GM18520 (cell line): Measurements from ENCODE around the gene SLC22A14.
"Not testable (repeated sequence)": the region's sequence is repeated elsewhere in the genome, so short reads cannot be mapped to it uniquely, and the experiment has no call there.

Experiments
- ATAC-seq: cut with Tn5 transposase; IDR thresholded peaks from one replicate; pipeline ENCODE4 v1.9.1; 2021; ENCODE audit not compliant: unreplicated experiment

The SLC22A14 gene

DNA sequence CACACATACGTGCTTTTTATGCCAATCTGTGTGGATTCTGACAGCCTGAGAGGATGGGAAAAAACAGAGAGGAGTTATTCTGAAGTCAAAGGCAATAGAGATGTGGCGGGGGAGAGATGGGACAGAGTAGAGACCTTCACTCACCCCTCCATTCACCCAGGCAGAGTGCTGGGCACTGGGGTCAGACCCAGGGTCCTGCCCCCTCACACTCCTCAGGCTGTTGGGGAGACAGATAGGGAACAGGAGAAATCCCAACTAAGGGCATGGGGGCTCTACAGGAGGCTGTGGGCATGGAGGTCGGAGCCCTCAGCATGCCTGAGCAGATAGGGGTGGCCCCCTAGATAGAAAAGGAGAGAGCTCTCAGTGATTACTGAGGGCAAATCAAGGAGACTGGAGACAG, 30.3 kb downstream of the SLC22A14 start:
- no peak for ATAC-seq

- no peak for ATAC-seq
Observed at GRCh38 chr3:38313263-38313662, 31.2 kb downstream of the SLC22A14 start.

- ATAC-seq, result no peak
Observed at GRCh38 chr3:38313695-38314094, 31.6 kb downstream of the SLC22A14 start.

DNA sequence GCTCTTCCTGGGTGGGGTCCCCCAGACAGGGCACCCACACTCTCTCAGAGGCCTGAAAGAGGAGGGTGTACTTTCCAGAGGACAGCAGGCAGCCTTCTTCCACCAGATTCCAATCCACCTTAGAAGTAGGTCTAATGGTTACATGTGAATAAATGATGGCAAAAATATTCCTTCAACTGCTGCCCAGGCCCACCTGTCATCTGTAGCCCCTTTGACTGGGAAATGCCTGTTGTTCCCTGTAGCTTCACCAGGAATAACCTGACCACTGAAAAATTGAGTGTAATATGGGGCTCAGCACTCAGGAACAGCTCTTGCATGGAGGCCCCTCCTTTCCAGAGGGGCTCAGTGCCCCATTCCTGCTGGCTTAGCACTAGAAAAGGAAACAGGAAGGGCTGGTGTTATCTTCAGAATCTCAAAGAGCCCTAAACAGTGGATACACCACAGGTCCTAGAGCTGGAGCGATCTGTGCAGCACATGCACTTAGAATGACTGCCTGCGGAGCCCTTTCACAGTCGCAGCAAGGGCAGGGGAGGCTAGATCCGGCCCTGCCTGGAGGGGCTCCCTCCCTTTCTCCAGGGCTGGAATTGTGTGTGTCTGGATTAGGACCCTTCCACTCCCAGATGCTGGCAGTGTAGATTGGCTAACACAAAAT, 32.1 kb downstream of the SLC22A14 start:
- ATAC-seq, result no peak

DNA sequence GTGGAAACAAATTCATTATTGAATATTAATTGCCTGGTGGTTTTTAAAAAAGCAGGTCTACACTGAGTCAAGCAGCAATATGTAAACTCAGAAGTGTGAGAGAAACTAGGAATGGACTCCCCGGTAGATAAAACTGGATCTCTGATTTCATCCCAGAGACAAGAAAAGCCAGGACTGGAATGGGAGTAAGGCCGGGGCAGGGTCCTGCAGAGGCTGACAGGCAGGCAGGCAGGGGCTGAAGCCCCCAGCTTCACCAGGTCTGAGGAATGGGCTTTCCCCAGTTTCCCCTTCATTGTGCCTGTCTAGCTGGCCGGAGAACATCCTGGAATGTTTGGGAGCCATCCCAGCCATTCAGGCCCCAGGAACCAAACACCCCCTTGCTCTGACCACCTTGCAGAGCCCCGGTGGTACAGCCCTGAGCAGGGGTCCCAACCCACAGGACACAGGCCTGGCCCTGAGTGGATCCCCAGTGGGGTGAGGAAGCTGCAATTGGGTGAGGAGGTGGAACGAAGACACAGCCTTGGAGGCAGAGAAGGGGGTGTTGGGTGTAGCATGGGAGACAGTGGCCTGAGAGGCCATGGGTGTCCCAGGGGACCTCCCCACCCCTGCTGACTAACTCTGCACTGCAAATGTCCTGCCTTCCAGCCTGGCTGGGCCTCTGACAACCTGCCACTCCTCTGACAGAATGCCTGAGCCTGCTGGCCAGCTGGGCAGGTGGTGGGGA, 32.8 kb downstream of the SLC22A14 start:
- no peak for ATAC-seq

DNA sequence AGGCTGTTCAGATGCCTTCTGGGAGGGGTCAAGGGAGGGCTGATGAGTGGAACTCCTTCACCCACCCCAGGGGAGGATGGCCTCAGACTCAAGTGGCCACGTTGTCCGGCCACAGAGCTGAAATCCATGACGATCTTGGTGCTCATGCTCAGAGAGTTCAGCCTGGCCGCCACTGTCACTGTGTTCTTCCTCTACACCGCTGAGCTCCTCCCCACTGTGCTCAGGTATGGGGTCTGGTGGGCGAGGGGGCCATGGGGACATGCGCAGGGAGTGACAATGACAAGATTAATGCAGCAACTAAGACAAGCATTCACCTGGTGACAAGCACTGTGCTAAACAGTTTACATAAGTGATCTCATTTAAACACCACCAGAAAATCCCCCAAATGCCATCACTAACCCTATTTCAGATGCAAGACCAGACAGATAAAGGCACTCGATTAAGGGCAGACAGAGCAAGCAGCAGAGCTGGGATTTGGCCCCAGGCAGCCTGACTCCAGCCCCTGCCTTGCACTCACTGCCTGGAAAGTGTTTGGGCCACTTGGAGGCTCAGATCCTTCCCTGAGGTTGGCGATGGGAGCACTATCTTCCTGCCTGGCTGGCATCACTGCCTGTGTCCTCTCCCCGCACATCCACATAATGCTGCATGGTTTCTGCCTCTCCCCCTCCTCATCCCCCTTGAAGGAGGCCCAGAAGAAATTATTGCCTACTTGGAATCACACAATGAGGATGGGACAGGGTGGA, 33.6 kb downstream of the SLC22A14 start:
- ATAC-seq, result no peak

DNA sequence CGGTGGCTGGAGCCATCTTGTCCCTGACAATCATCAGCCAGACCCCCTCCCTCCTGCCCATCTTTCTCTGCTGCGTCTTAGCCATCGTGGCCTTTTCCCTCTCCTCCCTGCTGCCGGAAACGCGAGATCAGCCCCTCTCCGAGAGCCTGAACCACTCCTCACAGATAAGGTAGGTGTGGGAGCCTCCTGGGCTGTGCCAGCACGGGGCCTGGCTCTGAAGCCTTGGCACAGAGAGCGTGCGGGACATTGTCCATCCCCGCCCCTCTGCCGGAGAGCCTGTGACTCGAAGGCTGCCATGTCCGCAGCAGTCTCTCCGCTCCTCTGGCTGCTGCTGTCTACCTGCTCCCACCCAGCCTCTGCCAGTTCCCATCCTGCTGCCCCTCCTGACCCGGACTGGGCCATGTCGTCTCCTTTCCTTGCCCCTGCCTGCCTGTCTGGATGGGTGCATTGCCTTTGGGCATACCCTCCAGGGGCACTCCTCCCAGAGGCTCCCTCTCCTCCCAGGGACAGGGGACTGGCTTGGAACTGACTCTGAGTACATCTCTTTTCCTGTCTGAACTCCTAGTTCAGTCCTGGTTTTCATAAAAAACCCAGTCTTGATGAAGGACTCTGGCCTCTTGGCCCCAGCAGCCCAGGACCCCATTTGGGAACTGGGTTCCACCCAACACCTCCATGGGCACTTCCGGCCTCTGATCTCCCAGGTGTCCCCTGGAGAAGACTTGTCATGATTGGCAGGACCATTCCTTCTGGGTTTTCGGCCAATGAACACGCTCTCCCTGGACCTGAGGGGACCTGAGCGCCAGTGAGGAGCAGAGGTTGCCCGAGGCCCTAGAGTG, 34.5 kb downstream of the SLC22A14 start:
- ATAC-seq, result no peak

DNA sequence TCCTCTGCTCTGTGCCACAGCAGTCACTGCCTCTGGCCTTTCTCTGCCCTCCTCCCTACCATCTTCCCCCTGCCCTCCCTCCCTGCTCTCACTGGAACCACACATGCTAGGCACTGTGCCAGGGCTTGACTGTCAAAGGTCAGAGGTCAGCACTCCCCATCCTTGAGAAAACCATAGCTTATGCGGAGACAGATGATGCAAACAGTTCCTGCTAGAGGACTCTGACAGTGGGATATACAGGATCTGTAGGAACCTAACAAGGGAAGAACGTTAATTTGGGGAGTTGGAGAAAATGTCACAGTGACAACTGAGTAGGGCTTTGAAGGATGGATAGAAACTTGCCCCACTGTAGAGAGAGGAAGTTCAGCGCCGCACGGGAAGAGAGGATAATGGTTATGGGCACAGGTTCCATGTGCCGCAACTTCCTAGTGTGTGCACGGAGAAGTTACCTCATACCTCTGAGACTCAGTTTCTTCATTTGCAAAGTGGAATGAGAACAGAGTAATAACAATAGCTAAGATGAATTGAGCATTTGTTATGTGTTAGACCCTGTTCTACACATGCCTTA, 35.2 kb downstream of the SLC22A14 start:
- ATAC-seq, result no peak

DNA sequence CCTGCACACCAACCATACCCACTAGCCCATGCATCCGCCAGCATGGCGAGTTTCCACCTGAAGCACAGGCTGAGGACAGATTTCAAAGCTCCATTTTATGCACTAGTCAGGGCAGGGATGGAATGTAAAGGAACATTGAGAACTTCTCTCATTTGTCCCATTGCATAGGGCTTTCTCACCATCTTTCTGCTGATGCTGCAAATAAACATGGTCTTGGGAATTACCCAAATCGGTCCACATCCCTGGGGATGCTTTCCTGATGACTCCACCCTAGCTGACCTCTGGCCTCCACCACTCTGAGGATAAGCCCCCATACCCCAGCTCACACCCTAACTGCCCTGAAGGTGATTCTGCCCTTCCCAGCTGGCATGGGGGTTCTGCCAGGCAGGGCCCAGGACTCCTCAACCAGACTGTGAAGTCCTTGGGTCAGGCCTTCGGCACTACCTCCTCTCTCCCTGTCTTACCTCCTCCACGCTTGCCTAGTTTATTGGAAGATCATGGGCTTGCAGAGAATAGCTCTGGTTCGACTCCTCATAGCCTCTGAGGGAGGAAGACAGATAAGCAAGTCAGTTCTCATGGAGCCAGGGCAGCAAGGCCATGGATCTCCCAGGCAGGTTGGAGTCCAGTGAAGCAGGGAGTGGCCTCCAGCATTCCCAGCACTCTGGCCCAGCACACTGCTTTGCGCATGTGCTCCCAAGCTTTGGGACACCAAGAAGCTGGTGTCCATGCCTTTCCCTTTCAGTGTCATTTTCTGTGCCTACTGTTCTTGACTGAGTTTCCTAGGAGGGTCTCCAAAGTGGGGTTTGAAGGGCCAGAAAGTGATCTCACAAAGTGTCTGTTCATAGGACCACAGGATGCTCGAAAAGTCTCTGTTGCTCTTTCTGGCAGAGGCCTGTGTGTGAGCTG, 36.9 kb downstream of the SLC22A14 start:
- ATAC-seq, result no peak

DNA sequence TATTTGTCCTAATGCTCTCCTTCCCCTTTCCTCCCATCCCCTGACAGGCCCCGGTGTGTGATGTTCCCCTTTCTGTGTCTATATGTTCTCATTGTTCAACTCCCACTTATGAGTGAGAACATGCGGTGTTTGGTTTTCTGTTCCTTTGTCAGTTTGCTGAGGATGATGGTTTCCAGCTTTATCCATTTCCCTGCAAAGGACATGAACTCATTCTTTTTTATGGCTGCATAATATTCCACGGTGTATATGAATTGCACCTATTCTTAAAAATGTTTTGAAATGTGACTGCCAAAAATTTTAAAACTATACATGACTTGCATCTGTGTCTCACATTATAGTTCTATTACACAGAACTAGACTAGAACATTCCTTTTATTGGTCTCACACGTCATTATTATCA, 38.5 kb downstream of the SLC22A14 start:
- ATAC-seq, result not testable (repeated sequence)

DNA sequence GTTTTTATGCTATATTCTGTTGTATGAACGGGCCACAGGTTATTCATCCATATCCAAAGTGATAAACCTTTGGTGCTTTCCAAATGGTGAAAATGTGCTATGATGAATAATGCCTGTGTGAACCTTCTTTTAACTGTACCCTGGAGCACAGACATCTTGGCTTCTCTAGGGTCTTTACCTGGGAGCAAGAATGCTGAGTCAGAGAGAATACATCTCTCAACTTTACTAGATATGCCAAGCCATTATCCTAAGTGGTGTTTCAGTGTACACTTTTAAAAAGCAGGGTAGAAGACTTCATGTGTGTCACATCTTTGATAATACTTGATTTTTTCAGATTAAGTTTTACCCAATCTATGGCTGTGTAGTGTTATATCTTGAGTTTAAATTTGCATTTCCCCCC, 41.0 kb downstream of the SLC22A14 start:
- no peak for ATAC-seq

- ATAC-seq, result no peak
Observed at GRCh38 chr3:38325256-38325655, 43.2 kb downstream of the SLC22A14 start.

DNA sequence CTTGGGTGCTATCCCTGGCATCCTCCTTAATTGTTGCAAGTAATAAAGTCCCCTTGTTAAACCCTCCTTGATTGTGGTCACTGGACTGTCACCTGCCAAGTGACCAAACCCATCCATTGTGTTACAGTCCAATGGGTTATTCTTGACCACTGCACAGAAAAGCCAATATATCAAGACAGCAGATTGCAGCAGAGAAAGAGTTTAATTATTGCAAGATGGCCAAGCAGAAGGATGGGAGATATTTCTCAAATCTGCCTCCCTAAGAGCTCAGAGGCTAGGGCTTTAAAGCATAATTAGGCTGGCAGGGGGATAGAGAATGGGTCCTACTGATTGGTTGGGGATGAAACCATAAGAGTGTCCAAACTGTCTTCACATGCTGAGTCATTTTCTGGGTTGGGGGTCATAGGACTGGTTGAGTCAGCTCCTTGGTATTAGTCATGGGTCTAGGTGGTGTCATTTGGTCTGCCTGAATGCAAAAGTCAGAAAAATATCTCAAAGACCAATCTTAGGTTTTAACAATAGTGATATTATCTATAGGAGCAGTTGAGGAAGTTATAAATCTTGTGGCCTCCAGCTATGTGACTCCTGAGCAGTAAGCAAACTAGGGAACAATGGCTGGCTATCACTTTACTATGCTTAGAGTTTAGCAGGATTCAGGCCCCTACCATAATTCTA, 45.4 kb downstream of the SLC22A14 start:
- no peak for ATAC-seq

DNA sequence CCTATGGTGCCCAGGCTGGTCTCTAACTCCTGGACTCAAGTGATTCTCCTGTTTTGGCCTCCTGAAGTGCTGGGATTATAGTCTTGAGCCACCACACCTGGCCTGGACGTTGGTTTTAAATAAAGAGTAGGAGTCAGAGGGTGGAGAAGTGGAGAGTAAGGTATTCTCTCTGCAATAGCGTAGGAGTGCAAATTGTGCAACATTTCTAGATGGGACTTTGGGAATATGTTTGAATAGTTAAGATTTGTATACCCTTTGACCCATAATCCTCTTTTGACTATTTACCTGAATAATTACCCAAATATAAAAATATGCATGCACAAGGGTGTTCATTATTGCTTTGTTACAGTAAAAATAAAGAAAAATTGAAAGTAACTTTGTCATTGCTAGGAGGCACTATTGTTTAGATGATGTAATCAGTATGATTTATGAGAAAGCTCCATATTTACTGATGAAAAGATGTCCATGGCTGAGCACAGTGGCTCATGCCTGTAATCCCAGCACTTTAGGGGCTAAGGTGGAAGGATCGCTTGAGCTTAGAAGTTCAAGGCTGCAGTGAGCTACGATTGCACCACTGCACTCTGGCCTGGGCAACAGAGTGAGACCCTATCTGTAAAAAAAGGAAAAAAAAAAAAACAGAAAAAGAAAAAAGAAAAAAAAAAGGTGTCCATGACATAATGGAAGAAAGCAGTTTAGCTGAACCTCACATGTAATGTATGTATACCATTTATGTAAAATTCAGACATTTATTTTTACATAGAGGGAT, 49.3 kb downstream of the SLC22A14 start:
- no peak for ATAC-seq

DNA sequence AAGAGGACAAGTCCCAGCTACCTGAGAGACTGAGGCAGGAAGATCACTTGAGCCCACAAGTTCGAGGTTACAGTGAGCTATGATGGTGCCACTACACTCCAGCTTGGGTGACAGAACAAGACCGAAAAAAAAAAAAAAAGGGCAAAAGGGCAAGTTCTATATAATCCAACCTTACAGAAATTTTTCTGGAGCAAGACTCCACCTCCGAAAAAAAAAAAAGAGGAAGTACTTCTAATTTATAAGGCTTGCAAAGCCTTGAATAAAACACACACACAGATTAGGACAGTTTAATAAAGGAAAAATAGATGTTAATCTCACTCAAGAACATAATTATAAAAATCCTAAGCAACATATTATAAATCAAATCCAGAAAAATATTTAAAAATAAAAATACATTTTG, 50.1 kb downstream of the SLC22A14 start:
- ATAC-seq, result no peak

GRCh38 chr3:38334142-38335055, 52.3 kb downstream of the SLC22A14 start:
- ATAC-seq, result no peak

DNA sequence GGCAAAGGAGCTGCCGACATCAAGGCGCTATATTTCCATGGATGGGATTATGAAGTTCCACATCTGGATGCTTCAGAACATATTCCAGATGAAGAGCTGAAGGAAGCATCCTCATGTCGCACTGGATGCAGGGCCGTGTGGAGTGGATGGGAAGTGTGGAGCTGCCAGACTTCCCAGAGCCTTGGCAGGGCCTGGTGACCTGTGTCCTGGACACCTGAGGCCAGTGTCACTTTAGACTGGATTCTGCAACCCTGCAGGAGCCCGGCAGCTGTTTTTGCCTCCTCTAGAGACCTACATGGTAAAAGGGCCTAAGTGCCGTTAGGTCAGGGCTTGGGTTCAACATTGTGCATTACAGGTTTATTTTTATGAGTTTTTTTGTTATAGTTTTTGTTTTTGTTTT, 53.2 kb downstream of the SLC22A14 start:
- ATAC-seq, result no peak

DNA sequence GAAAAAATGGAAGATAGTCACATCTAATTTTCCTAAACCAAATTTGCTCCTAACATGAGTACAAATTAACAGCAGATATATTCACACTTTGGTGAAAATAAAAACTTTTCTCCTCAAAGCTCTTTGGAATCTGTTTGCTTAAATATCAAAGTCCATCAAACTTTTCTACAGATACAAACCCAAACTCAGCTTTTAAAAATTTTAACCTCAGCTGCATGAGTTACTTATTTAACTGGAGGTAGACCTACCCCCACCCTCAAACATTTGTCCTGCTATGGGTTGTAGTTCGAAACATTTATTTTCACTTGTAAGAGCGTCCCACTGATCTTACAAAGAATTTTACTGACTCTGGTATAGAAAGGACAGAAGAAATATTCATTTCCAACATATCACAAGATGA, 55.6 kb downstream of the SLC22A14 start:
- no peak for ATAC-seq
